HCT116 (cell line): ENCODE data around the gene BORCS8. TPM values are rescaled to one million over a fixed set of nuclear protein-coding genes. Genes with fewer than 3 reads are reported as not detected.

Experiments used
- ATAC-seq: fragments of 200-7000 bp; cut with Tn5 transposase; 2 replicates; pipeline ENCODE4 v1.9.1; 2020; ENCODE audit warnings: mild to moderate bottlenecking, moderate library complexity
- BruUV-seq: library from RNA; stranded (reverse); fragments of 400-500 nt; replicated peaks from 2 replicates; lab custom pipeline; 2021; lab: Mats Ljungman, UMichigan
- CTCF ChIA-PET: fragments of 300-600 bp; sonication (Branson Sonifier 250); formaldehyde crosslinking; loops from one replicate; lab custom pipeline; 2021; ENCODE audit warnings: antibody characterized with exemption; lab: Charles Lee
- POLR2A ChIA-PET: fragments of 300-600, 350-600 bp; sonication (Branson Sonifier 250); formaldehyde crosslinking; loops from one replicate; lab custom pipeline; 2021; ENCODE audit warnings: antibody characterized with exemption; lab: Charles Lee
- RAD21 ChIA-PET, 2 experiments: fragments of 300-600 bp; sonication (Branson Sonifier 250); formaldehyde crosslinking; loops; one replicate each; lab custom pipeline; 2023; ENCODE audit warnings: low total read pairs in 2 of 2; ENCODE audit not compliant: uncharacterized antibody in 2 of 2, unreplicated experiment in 2 of 2, low non-redundant PET in 1 of 2; lab: Charles Lee
- DNase-seq: peaks from one replicate; pipeline ENCODE4 v3.0.0-alpha.2; 2010; ENCODE audit warnings: low read depth, low spot score
- H2AFZ ChIP-seq: fragments of 200-600 bp; shearing (Covaris generic), sonication (generic); 2 replicates; pipeline ENCODE4 v1.6.1; 2017; ENCODE audit warnings: low read depth, mixed run types, mixed read lengths, antibody characterized with exemption, low read length; ENCODE audit not compliant: poor library complexity, severe bottlenecking
- H3K27ac ChIP-seq: 2 replicates; pipeline ENCODE4 v1.5.1; 2012; ENCODE audit warnings: low read depth, low read length
- H3K27me3 ChIP-seq: fragments of 200-600 bp; sonication (generic); 2 replicates; pipeline ENCODE4 v1.6.1; 2016; ENCODE audit warnings: mixed run types, low read length, mixed read lengths; ENCODE audit not compliant: insufficient read depth
- H3K36me3 ChIP-seq, 2 experiments: fragments of 200-500 bp in 1 of 2; fragments of 200-600 bp in 1 of 2; sonication (Bioruptor generic) in 1 of 2; sonication (generic) in 1 of 2; 2 replicates each; pipeline versions ENCODE4 v1.5.1 to v1.6.1; 2014 to 2016; ENCODE audit warnings: low read length in 2 of 2, inconsistent platforms in 1 of 2, mixed read lengths in 1 of 2, mixed run types in 1 of 2; ENCODE audit not compliant: insufficient read depth in 2 of 2, control insufficient read depth in 1 of 2
- H3K4me1 ChIP-seq, 2 experiments: fragments of 200-600 bp in 1 of 2; sonication (generic) in 1 of 2; 2 replicates each; pipeline versions ENCODE4 v1.5.1 to v1.6.1; 2012 to 2017; ENCODE audit warnings: low read length in 2 of 2, inconsistent platforms in 1 of 2, mild to moderate bottlenecking in 1 of 2, mixed read lengths in 1 of 2, mixed run types in 1 of 2, moderate library complexity in 1 of 2; ENCODE audit not compliant: insufficient read depth in 2 of 2, control insufficient read depth in 1 of 2
- H3K4me2 ChIP-seq: fragments of 200-600 bp; sonication (generic); 2 replicates; pipeline ENCODE4 v1.6.1; 2017; ENCODE audit warnings: mixed run types, low read length, mixed read lengths
- H3K4me3 ChIP-seq, 2 experiments: fragments of 200-600 bp in 1 of 2; sonication (generic) in 1 of 2; replicated peaks in 1 of 2; 2 replicates each; pipeline ENCODE4 v1.5.1; 2011 to 2016; ENCODE audit warnings: low read length in 2 of 2, control low read depth in 1 of 2, low read depth in 1 of 2, mild to moderate bottlenecking in 1 of 2, mixed read lengths in 1 of 2, mixed run types in 1 of 2
- H3K79me2 ChIP-seq: fragments of 200-600 bp; sonication (generic); 2 replicates; pipeline ENCODE4 v1.6.1; 2017; ENCODE audit warnings: mild to moderate bottlenecking, mixed run types, low read length, moderate library complexity, mixed read lengths; ENCODE audit not compliant: insufficient read depth
- H3K9ac ChIP-seq: fragments of 200-600 bp; sonication (generic); 2 replicates; pipeline ENCODE4 v1.6.1; 2016; ENCODE audit warnings: low read length, mixed read lengths
- H3K9me2 ChIP-seq: fragments of 200-600 bp; sonication (generic), shearing (Covaris generic); 2 replicates; pipeline ENCODE4 v1.6.1; 2017; ENCODE audit warnings: mixed run types, mild to moderate bottlenecking, moderate library complexity; ENCODE audit not compliant: insufficient read depth
- H3K9me3 ChIP-seq, 2 experiments: fragments of 200-500 bp in 1 of 2; fragments of 200-600 bp in 1 of 2; sonication (Bioruptor generic) in 1 of 2; sonication (generic) in 1 of 2; 2 replicates each; pipeline ENCODE4 v1.6.1; 2014 to 2017; ENCODE audit warnings: low read length in 2 of 2, mixed read lengths in 2 of 2, inconsistent platforms in 1 of 2, low read depth in 1 of 2, mild to moderate bottlenecking in 1 of 2, mixed run types in 1 of 2, moderate library complexity in 1 of 2; ENCODE audit not compliant: control insufficient read depth in 1 of 2, insufficient read depth in 1 of 2
- H4K20me1 ChIP-seq: fragments of 200-600 bp; sonication (generic), shearing (Covaris generic); 2 replicates; pipeline ENCODE4 v1.6.1; 2017; ENCODE audit warnings: mixed run types, mild to moderate bottlenecking, moderate library complexity; ENCODE audit not compliant: insufficient read depth
- CTCF ChIP-seq, 3 experiments: fragments of 200-600 bp in 1 of 3; sonication (generic) in 1 of 3; IDR thresholded peaks in 2 of 3; conservative IDR thresholded peaks in 1 of 3; 2 replicates each; pipeline ENCODE4 v1.5.1; 2012 to 2017; ENCODE audit warnings: low read depth in 2 of 3, low read length in 2 of 3, antibody characterized with exemption in 1 of 3, borderline replicate concordance in 1 of 3, control low read depth in 1 of 3, mild to moderate bottlenecking in 1 of 3, mixed read lengths in 1 of 3, mixed run types in 1 of 3, moderate library complexity in 1 of 3; ENCODE audit not compliant: insufficient read depth in 1 of 3
- ELF1 ChIP-seq: IDR thresholded peaks from 2 replicates; pipeline ENCODE4 v1.6.1; 2012; ENCODE audit warnings: low read depth, borderline replicate concordance
- EZH2phosphoT487 ChIP-seq: fragments of 200-600 bp; IDR thresholded peaks from 2 replicates; pipeline ENCODE4 v1.6.1; 2018; ENCODE audit warnings: antibody characterized with exemption, borderline replicate concordance
- FOSL1 ChIP-seq: IDR thresholded peaks from 2 replicates; pipeline ENCODE4 v1.6.1; 2012; ENCODE audit warnings: low read depth
- JUND ChIP-seq: IDR thresholded peaks from 2 replicates; pipeline ENCODE4 v1.6.1; 2012
- MAX ChIP-seq: IDR thresholded peaks from 2 replicates; pipeline ENCODE4 v1.6.1; 2012
- POLR2A ChIP-seq: IDR thresholded peaks from 2 replicates; pipeline ENCODE4 v1.7.0; 2011; ENCODE audit warnings: borderline replicate concordance; ENCODE audit not compliant: insufficient read depth, insufficient read length; ENCODE audit errors: extremely low read depth
- POLR2AphosphoS5 ChIP-seq: IDR thresholded peaks from 2 replicates; pipeline ENCODE4 v1.6.1; 2011; ENCODE audit warnings: mild to moderate bottlenecking, low read depth, low read length, moderate library complexity
- RAD21 ChIP-seq: IDR thresholded peaks from 2 replicates; pipeline ENCODE4 v1.6.1; 2012; ENCODE audit warnings: low read depth, mild to moderate bottlenecking
- REST ChIP-seq: IDR thresholded peaks from 2 replicates; pipeline ENCODE4 v1.6.1; 2012; ENCODE audit warnings: low read depth
- SIN3A ChIP-seq: IDR thresholded peaks from 2 replicates; pipeline ENCODE4 v1.6.1; 2012; ENCODE audit warnings: low read depth
- SP1 ChIP-seq: IDR thresholded peaks from 2 replicates; pipeline ENCODE4 v1.6.1; 2012; ENCODE audit warnings: low read depth
- SRF ChIP-seq: IDR thresholded peaks from 2 replicates; pipeline ENCODE4 v1.6.1; 2012; ENCODE audit warnings: low read depth
- TCF7L2 ChIP-seq: IDR thresholded peaks from 2 replicates; pipeline ENCODE4 v1.7.0; 2011; ENCODE audit warnings: borderline replicate concordance, inconsistent platforms; ENCODE audit not compliant: insufficient read depth, insufficient read length; ENCODE audit errors: extremely low read depth
- YY1 ChIP-seq: IDR thresholded peaks from 2 replicates; pipeline ENCODE4 v1.6.1; 2011; ENCODE audit warnings: low read length, low read depth, moderate library complexity, mild to moderate bottlenecking; ENCODE audit not compliant: insufficient replicate concordance; ENCODE audit errors: extremely low read depth
- ZFX ChIP-seq: fragments of 450-650 bp; IDR thresholded peaks from 2 replicates; pipeline ENCODE4 v1.6.1; 2017
- ZNF274 ChIP-seq: fragments of 200-500 bp; sonication (Bioruptor generic); IDR thresholded peaks from 2 replicates; pipeline ENCODE4 v1.6.1; 2014; ENCODE audit warnings: mild to moderate bottlenecking, low read depth, low read length, inconsistent platforms
- intact Hi-C: fragments of 100-400 bp; cut with micrococcal nuclease; formaldehyde crosslinking; loops from 2 replicates; pipeline ENCODE4 v1.10.0; 2022
- total RNA-seq: library from RNA; stranded (reverse); gene quantifications from one replicate; pipeline ENCODE4 v1.2.1, GENCODE V29; 2021; ENCODE audit not compliant: unreplicated experiment

BORCS8 gene
- total RNA-seq, 1 experiment from 2014 or later, result 17.1 TPM

GRCh38 chr19:19145684-19146608, 46.0 kb downstream of the BORCS8 start (continued):
- no peak for TF ChIP-seq REST
- no peak for TF ChIP-seq SRF
- no peak; the same call in 1 of the 2 replicates for TF ChIP-seq ELF1

- no peaks in the 10 kb centered on the region for H3K79me2 ChIP-seq
- no peak overlapping the region for H3K27ac ChIP-seq
- H3K36me3 ChIP-seq, result no peaks in the 10 kb centered on the region; a peak in 1 of 4 replicates
- no peak overlapping the region for H2AFZ ChIP-seq
- no peaks in the 10 kb centered on the region for H3K9me3 ChIP-seq
- no TSS peak for BruUV-seq
- H3K4me1 ChIP-seq, result no peaks in the 10 kb centered on the region
- H3K9me2 ChIP-seq, result no peaks in the 10 kb centered on the region
- DNase-seq, result no peak
- ChIA-PET POLR2A (no interaction called here), CTCF (interaction anchor here (0.7 to 3.3 kb wide), 6 partner anchors 11 to 345 kb away, joined by 3 to 15 read pairs (median 4); partner anchors contain the start of gene SLC25A42), RAD21 (interaction anchor here (0.8 to 1.4 kb wide), 2 partner anchors 29 to 30 kb away, joined by 3 to 4 read pairs; no protein-coding TSS in a partner anchor)
- intact Hi-C loops, result loop anchor here (5.0 kb wide), 1 partner anchor 347 kb away; no protein-coding TSS in a partner anchor
- H3K9ac ChIP-seq, result no peak overlapping the region
- H3K4me3 ChIP-seq, result no peak overlapping the region
- ATAC-seq, result no peak
- H3K4me2 ChIP-seq, result no peak overlapping the region
- no peaks in the 10 kb centered on the region for H3K27me3 ChIP-seq
- H4K20me1 ChIP-seq, result no peaks in the 10 kb centered on the region
- TF ChIP-seq RAD21 (no peak), ZFX (no peak), SIN3A (no peak), POLR2A (no peak), SRF (no peak), ELF1 (no peak), YY1 (no peak), CTCF (IDR thresholded peaks at IDR 0.05 in 2 of 3, conservative IDR thresholded peaks at IDR 0.05 in 1 of 3; ENCODE audit: borderline replicate concordance in 1 of 3, insufficient read depth in 1 of 3, low read depth in 2 of 3, low read length in 2 of 3) (no peak), TCF7L2 (no peak), JUND (no peak), MAX (no peak), EZH2phosphoT487 (no peak), FOSL1 (no peak), ZNF274 (no peak), POLR2AphosphoS5 (no peak), SP1 (no peak)
These were observed 46.7 kb downstream of the BORCS8 start for GRCh38 chr19:19145281-19145680.
